GM23338 (cell line): Measurements from ENCODE around the gene IFITM1.

Experiments
- CREB1 ChIP-seq: fragments of 250-450 bp; sonication (Bioruptor Pico); IDR thresholded peaks from 2 replicates; pipeline ENCODE4 v1.5.0; 2020; ENCODE audit warnings: low read depth, mild to moderate bottlenecking, moderate library complexity
- EZH2 ChIP-seq: fragments of 200-600 bp; sonication (generic); IDR thresholded peaks from one replicate; pipeline ENCODE4 v1.8.0; 2017; ENCODE audit warnings: antibody characterized with exemption, mild to moderate bottlenecking, low read depth; ENCODE audit not compliant: unreplicated experiment
- EZH2phosphoT487 ChIP-seq: fragments of 200-600 bp; sonication (generic); IDR thresholded peaks from one replicate; pipeline ENCODE4 v1.8.1; 2018; ENCODE audit warnings: antibody characterized with exemption; ENCODE audit not compliant: unreplicated experiment
- JUNB ChIP-seq: IDR thresholded peaks from one replicate; pipeline ENCODE4 v1.6.1; 2016; ENCODE audit warnings: antibody characterized with exemption; ENCODE audit not compliant: unreplicated experiment
- NANOG ChIP-seq: IDR thresholded peaks from 2 replicates; pipeline ENCODE4 v1.6.1; 2016; ENCODE audit warnings: antibody characterized with exemption, borderline replicate concordance
- POLR2AphosphoS5 ChIP-seq: IDR thresholded peaks from 2 replicates; pipeline ENCODE4 v1.6.1; 2016; ENCODE audit warnings: antibody characterized with exemption, low read depth
- ZNF114 ChIP-seq: fragments of 250-450 bp; sonication (Bioruptor Pico); IDR thresholded peaks from 2 replicates; pipeline ENCODE4 v1.5.0; 2020; ENCODE audit warnings: mild to moderate bottlenecking, moderate library complexity
- ZNF331 ChIP-seq: fragments of 250-450 bp; sonication (Bioruptor Pico); IDR thresholded peaks from 2 replicates; pipeline ENCODE4 v1.5.0; 2020; ENCODE audit warnings: low read depth, mild to moderate bottlenecking, moderate library complexity
- TF ChIP-seq, protein P1 (sequence below), 2 experiments: fragments of 200-600 bp in 1 of 2; sonication (generic) in 1 of 2; conservative IDR thresholded peaks; 2 replicates each; pipeline versions ENCODE4 v1.5.1 to v1.6.1; 2016 to 2017; ENCODE audit warnings: antibody characterized with exemption in 2 of 2, low read depth in 2 of 2, mild to moderate bottlenecking in 2 of 2, moderate library complexity in 1 of 2
- TF ChIP-seq, protein P2 (sequence below): IDR thresholded peaks from one replicate; pipeline ENCODE4 v1.6.1; 2018; ENCODE audit warnings: antibody characterized with exemption; ENCODE audit not compliant: unreplicated experiment
- TF ChIP-seq, protein P3 (sequence below): IDR thresholded peaks from 2 replicates; pipeline ENCODE4 v1.6.1; 2016; ENCODE audit warnings: antibody characterized with exemption

DNA sequence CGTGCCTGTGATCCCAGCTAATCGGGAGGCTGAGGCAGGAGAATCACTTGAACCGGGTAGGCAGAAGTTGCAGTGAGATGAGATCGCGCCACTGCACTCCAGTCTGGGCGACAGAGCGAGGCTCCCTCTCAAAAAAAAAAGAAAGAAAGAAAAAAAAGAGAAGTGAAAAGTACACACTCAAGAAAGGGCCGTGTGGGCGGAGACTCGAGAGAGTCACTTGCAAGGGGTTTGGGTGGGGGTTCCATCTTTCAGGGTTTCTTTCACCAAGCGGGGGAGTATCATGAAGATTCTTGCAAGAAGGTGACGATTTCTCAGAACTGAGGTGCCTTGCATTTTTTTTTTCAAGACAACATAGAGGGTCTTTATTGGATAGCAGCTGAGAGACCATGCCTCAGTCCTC, 10.5 kb upstream of the IFITM1 start:
- TF ChIP-seq ZNF331 (CRISPR knock-in tag) (no peak), EZH2 (no peak), NANOG (no peak), POLR2AphosphoS5 (no peak), ZNF114 (CRISPR knock-in tag) (no peak), JUNB (no peak), EZH2phosphoT487 (no peak), CREB1 (CRISPR knock-in tag) (no peak)
- TF ChIP-seq, protein P1, sequence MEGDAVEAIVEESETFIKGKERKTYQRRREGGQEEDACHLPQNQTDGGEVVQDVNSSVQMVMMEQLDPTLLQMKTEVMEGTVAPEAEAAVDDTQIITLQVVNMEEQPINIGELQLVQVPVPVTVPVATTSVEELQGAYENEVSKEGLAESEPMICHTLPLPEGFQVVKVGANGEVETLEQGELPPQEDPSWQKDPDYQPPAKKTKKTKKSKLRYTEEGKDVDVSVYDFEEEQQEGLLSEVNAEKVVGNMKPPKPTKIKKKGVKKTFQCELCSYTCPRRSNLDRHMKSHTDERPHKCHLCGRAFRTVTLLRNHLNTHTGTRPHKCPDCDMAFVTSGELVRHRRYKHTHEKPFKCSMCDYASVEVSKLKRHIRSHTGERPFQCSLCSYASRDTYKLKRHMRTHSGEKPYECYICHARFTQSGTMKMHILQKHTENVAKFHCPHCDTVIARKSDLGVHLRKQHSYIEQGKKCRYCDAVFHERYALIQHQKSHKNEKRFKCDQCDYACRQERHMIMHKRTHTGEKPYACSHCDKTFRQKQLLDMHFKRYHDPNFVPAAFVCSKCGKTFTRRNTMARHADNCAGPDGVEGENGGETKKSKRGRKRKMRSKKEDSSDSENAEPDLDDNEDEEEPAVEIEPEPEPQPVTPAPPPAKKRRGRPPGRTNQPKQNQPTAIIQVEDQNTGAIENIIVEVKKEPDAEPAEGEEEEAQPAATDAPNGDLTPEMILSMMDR (conservative IDR thresholded peaks at IDR 0.05; ENCODE audit: low read depth in 2 of 2): no peak
- TF ChIP-seq, protein P2, sequence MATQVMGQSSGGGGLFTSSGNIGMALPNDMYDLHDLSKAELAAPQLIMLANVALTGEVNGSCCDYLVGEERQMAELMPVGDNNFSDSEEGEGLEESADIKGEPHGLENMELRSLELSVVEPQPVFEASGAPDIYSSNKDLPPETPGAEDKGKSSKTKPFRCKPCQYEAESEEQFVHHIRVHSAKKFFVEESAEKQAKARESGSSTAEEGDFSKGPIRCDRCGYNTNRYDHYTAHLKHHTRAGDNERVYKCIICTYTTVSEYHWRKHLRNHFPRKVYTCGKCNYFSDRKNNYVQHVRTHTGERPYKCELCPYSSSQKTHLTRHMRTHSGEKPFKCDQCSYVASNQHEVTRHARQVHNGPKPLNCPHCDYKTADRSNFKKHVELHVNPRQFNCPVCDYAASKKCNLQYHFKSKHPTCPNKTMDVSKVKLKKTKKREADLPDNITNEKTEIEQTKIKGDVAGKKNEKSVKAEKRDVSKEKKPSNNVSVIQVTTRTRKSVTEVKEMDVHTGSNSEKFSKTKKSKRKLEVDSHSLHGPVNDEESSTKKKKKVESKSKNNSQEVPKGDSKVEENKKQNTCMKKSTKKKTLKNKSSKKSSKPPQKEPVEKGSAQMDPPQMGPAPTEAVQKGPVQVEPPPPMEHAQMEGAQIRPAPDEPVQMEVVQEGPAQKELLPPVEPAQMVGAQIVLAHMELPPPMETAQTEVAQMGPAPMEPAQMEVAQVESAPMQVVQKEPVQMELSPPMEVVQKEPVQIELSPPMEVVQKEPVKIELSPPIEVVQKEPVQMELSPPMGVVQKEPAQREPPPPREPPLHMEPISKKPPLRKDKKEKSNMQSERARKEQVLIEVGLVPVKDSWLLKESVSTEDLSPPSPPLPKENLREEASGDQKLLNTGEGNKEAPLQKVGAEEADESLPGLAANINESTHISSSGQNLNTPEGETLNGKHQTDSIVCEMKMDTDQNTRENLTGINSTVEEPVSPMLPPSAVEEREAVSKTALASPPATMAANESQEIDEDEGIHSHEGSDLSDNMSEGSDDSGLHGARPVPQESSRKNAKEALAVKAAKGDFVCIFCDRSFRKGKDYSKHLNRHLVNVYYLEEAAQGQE: no peak
- TF ChIP-seq, protein P3, sequence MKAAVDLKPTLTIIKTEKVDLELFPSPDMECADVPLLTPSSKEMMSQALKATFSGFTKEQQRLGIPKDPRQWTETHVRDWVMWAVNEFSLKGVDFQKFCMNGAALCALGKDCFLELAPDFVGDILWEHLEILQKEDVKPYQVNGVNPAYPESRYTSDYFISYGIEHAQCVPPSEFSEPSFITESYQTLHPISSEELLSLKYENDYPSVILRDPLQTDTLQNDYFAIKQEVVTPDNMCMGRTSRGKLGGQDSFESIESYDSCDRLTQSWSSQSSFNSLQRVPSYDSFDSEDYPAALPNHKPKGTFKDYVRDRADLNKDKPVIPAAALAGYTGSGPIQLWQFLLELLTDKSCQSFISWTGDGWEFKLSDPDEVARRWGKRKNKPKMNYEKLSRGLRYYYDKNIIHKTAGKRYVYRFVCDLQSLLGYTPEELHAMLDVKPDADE: no peak
